Activated T-cell treated with anti-CD3 and anti-CD28 coated beads, Interleukin-2, amount 50 U/mL, for 24 hours (primary cell): ENCODE data around the gene BACH1.

Source experiments
- DNase-seq: peaks from one replicate; pipeline ENCODE4 v3.0.0-alpha.2; 2020
- H3K27ac Mint-ChIP-seq: 2 replicates; pipeline ENCODE4 v1.8.0; 2020; ENCODE audit warnings: mild to moderate bottlenecking, mixed read lengths
- H3K27me3 Mint-ChIP-seq: 2 replicates; pipeline ENCODE4 v1.8.0; 2020; ENCODE audit warnings: mixed read lengths
- H3K36me3 Mint-ChIP-seq: 2 replicates; pipeline ENCODE4 v1.8.0; 2020; ENCODE audit warnings: low read depth, mixed read lengths
- H3K4me1 Mint-ChIP-seq: 2 replicates; pipeline ENCODE4 v1.8.0; 2020; ENCODE audit warnings: low read depth, mixed read lengths
- H3K4me3 Mint-ChIP-seq: 2 replicates; pipeline ENCODE4 v1.8.0; 2020; ENCODE audit warnings: mild to moderate bottlenecking, moderate library complexity, mixed read lengths
- H3K9me3 Mint-ChIP-seq: 2 replicates; pipeline ENCODE4 v1.8.0; 2020; ENCODE audit warnings: mixed read lengths

The BACH1 gene

DNA sequence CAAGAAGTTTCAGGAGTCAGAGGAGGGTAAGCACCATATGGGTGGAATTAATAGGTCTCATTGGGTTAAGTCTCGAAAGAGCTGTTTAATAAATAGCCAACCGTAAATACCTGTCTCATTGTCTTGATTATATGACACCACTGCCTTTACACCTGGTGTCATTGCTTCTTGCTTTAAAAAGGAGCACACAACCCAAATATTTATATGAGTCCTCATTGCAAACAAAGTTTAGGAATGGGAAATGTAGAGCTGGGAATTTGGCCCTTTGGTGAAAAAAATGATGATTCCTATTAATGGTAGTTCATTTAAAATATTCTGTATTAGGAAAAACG is 2.1 kb downstream of the BACH1 start:
- peaks cover 22% of the 10 kb centered on the region for H3K36me3 Mint-ChIP-seq
- H3K9me3 Mint-ChIP-seq = peaks cover 10% of the 10 kb centered on the region

DNA sequence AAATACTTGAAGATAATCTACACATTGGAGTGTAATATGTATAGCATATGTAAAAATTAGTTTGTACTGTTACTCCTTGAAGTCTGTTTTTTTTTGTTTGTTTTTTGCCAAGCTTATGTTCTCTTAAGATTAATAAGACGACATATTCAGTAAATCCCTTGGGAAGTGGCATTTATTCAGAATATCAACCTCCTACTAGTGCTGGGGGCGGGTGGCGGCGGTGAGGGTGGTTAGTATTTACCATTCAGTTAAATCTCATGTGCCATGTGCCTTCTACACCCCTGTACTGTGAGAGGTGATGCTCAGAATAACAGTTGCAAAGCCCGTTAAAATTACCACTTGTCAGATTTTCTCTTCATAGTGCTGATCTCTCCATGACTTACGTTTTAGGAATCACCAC is 3.0 kb downstream of the BACH1 start:
- H3K27ac Mint-ChIP-seq = peak overlapping the region; percentile 33
- peaks cover 81% of the 10 kb centered on the region for H3K4me1 Mint-ChIP-seq
- H3K27me3 Mint-ChIP-seq = peaks cover 6% of the 10 kb centered on the region
- peaks cover 30% of the 10 kb centered on the region for H3K36me3 Mint-ChIP-seq
- peaks cover 8% of the 10 kb centered on the region for H3K9me3 Mint-ChIP-seq
- peak overlapping the region; percentile 45 for H3K4me3 Mint-ChIP-seq
- DNase-seq = no peak

More for the DNA sequence above, 2.1 kb downstream of the BACH1 start:
- peaks cover 77% of the 10 kb centered on the region for H3K4me1 Mint-ChIP-seq
- H3K27me3 Mint-ChIP-seq = peaks cover 6% of the 10 kb centered on the region
- peak overlapping the region; percentile 84 for H3K4me3 Mint-ChIP-seq
- H3K27ac Mint-ChIP-seq = peak overlapping the region; percentile 95
- DNase-seq = no peak

DNA sequence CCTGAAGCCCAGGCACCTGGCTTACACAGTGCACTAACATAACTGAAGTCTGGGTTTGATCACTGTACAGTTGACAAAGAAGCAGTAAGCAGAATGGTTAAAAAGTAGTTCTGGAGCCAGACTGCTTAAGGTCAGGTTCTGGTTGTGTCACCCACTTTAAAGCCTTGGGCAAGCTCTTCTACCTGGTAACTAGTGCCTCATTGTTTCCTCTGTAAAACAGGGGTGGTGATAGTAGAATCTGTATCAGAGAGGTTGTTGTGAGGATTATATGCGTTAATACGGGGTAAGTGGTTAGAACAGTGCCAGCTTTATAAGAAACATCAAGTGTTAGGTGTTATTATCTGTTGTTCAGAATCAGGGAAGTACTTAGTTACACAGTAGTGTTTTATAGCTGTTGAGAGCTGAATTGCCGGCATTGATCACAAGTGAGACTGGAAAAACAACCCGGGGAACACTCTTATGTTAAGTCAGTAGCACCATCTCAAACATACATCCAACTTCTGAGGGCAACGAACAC is 3.7 kb downstream of the BACH1 start:
- no peak for DNase-seq
- peaks cover 5% of the 10 kb centered on the region for H3K27me3 Mint-ChIP-seq
- H3K4me1 Mint-ChIP-seq = peaks cover 83% of the 10 kb centered on the region
- peaks cover 2% of the 10 kb centered on the region for H3K9me3 Mint-ChIP-seq
- H3K27ac Mint-ChIP-seq = no peak overlapping the region
- peak overlapping the region; percentile 0 for H3K4me3 Mint-ChIP-seq
- H3K36me3 Mint-ChIP-seq = peaks cover 29% of the 10 kb centered on the region

DNA sequence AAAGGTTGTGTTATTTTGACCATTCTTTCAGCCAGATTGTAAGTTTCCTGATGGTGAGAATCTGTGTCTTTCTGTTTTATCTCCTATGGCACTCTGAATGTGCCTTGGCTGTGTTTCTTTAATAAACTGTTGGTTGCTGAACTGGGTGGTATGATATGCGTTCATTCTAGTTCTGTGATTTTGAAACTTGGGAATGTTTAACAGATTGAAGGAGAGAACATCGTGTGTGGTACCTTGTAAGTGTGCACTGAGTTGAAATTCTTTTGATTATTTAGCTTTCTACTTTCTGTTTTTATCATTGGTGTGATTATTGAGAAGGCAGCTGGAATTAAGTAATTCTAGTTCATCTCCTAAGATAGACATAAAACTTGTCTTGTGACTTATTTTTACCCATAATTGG is 4.6 kb downstream of the BACH1 start:
- H3K27ac Mint-ChIP-seq = peak overlapping the region; percentile 38
- no peak overlapping the region for H3K4me3 Mint-ChIP-seq
- DNase-seq = no peak
- peaks cover 29% of the 10 kb centered on the region for H3K36me3 Mint-ChIP-seq
- no peaks in the 10 kb centered on the region for H3K9me3 Mint-ChIP-seq
- peaks cover 83% of the 10 kb centered on the region for H3K4me1 Mint-ChIP-seq
- H3K27me3 Mint-ChIP-seq = no peaks in the 10 kb centered on the region

DNA sequence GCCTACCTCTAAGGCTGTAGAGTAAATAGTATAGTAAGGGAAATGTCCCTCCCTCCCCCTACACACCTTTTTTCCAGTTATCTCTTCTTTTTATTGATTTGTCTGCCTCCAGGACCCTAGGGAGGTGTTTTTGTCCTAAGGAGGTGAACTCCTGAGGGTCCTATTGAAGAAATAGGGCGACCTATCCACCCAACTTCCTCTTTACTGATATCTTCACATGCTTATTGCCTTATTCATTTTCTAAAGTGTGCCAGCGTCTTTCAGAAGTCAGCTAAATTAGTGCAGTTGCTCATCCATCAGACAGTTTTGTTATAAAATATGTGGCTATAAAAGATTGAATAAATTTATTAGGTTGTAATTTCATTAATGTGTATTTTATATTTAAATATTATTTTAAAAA is 5.9 kb downstream of the BACH1 start:
- Mint-ChIP-seq H3K9me3 (no peaks in the 10 kb centered on the region), H3K4me3 (no peak overlapping the region), H3K4me1 (peaks cover 89% of the 10 kb centered on the region)

DNA sequence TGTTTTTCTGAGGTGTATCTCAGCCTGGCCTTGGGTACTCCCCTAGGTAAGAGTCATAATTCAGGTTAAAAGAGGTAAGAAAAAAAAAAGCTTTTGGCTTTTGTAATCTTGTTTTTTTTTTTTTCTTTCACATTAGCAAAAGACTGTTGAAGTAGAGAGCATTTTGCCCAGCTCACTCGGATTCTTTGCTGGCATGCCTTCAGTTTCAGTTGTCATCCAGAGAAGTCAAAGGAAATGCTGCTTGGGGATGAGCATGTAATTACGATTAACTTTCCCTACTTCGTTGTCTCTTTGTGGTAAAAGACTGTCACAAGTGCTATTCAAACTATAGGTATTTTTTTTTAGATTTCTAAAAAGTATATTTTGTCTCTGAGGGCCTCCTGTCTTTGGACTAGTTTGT is 6.3 kb downstream of the BACH1 start:
- Mint-ChIP-seq H3K9me3 (no peaks in the 10 kb centered on the region), H3K4me1 (peaks cover 84% of the 10 kb centered on the region), H3K36me3 (peaks cover 26% of the 10 kb centered on the region), H3K27ac (no peak overlapping the region), H3K4me3 (no peak overlapping the region), H3K27me3 (no peaks in the 10 kb centered on the region)
- no peak for DNase-seq

More for the DNA sequence above, 5.9 kb downstream of the BACH1 start:
- no peak overlapping the region for H3K27ac Mint-ChIP-seq
- DNase-seq = no peak
- peaks cover 30% of the 10 kb centered on the region for H3K36me3 Mint-ChIP-seq
- H3K27me3 Mint-ChIP-seq = no peaks in the 10 kb centered on the region

DNA sequence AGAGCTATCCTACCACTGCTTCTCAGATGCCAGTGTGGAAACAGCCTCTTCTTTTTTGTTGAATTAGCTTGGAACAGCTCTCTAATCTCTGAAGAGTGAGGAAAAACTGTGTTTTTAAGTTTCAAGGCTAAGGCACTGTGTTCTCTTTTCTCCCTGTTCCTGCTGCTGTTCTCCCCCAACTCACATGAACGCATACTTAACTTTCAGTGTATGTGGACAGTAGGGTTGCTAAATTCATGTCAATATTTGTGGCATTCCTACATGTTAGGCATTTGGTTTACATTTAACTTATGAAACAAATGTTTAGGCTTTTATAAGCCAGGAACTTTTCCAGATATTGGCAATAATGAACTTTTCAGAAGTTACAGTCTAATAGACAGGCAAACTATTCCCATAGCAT is 6.8 kb downstream of the BACH1 start:
- Mint-ChIP-seq H3K9me3 (no peaks in the 10 kb centered on the region), H3K4me3 (no peak overlapping the region), H3K27me3 (no peaks in the 10 kb centered on the region), H3K36me3 (peaks cover 26% of the 10 kb centered on the region), H3K27ac (peak overlapping the region; percentile 57), H3K4me1 (peaks cover 83% of the 10 kb centered on the region)
- DNase-seq = no peak

DNA sequence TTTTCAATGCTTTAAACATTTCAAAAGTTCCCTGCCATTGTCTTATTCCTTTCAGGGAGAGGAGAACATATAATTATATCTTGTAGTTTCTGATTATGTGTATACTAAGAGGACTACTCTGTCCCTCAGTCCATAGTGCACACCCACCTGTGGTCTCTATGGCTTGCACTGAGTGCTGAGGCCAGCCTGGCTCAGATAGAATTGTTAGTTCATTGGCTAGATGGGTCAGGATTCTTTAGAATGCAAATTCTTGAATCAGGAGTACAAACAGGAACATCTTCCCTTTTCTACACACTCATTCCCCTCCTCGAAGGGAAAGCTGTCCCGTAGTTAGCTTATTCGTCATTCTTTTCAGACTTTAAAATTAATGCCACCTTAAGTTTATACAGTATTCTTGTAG is 8.2 kb downstream of the BACH1 start:
- peaks cover 37% of the 10 kb centered on the region for H3K36me3 Mint-ChIP-seq
- no peaks in the 10 kb centered on the region for H3K9me3 Mint-ChIP-seq
- DNase-seq = no peak
- H3K4me3 Mint-ChIP-seq = no peak overlapping the region
- peaks cover 77% of the 10 kb centered on the region for H3K4me1 Mint-ChIP-seq
- no peaks in the 10 kb centered on the region for H3K27me3 Mint-ChIP-seq
- H3K27ac Mint-ChIP-seq = no peak overlapping the region

DNA sequence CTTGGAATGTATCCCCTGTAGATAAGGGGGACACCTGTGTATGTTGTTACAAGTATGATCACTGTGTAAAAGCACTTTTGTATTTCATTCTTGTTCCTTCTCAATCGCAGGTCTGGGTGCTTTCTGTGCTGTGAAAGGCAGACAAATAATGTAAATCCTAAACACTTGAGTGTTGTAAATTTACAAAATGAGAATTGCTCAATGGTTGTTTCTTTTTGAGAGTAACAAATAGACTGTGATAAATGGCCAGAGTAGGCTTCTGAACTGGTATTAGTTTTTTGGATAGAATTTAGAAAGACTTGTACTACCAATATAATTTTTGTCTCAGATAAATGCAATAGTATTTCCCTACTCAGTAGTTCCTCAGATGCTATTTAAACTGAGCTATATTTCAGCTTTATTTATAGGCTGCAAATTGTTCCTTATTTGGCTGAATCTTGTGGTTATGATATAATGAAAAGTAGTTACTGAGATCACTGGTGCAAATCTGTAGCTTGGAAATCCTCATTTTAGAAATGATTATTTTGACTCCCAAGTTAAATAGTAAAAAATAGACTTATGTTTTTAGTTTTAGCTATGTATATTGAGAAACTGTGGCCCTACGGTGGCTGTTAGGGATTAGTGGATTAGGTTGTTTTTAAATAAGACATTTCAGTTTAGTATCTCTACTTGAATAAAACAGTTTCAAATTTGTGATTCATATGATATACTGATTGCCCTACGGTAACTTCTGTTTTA is 9.2 kb downstream of the BACH1 start:
- no peak for DNase-seq
- H3K36me3 Mint-ChIP-seq = peaks cover 43% of the 10 kb centered on the region
- H3K4me3 Mint-ChIP-seq = no peak overlapping the region
- H3K27ac Mint-ChIP-seq = peak overlapping the region; percentile 31
- H3K9me3 Mint-ChIP-seq = no peaks in the 10 kb centered on the region
- no peaks in the 10 kb centered on the region for H3K27me3 Mint-ChIP-seq
- peaks cover 76% of the 10 kb centered on the region for H3K4me1 Mint-ChIP-seq

DNA sequence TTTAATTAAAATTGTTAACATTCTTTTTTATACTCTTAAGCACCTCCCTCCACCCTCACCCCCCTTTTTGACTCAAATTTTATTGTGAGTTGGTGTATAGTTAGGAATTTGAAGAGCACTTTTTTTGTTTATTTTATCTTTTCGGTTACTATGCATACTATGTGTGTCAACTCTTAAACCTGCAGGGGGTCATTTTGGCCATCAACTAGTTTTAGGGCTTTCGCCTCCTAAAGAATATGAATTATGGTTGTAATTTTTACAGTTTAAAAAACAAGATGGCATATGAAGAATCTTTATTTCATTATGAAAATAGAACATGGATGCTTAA is 9.7 kb downstream of the BACH1 start:
- H3K9me3 Mint-ChIP-seq = no peaks in the 10 kb centered on the region
- H3K4me3 Mint-ChIP-seq = no peak overlapping the region
- peaks cover 44% of the 10 kb centered on the region for H3K36me3 Mint-ChIP-seq
- H3K27ac Mint-ChIP-seq = peak overlapping the region; percentile 28
- no peaks in the 10 kb centered on the region for H3K27me3 Mint-ChIP-seq
- peaks cover 76% of the 10 kb centered on the region for H3K4me1 Mint-ChIP-seq
- DNase-seq = no peak

DNA sequence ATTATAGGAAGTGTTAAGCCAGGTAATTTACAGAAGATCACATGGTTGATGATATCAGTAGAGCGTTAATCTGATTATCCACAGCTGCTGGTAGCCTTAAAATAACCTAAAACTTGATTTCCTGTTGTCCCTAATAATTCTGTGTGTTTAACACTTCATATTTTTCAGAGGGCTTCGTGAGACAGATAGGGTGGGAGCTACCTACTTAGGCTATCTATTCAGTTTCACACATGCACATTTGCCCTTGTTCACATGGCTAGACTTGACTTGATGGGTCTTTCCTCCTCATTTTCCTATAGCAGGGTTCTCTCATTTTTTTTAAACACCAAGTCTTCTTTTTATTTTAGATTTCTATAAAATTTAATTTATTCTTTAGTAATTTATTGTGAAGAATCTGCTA is 11.0 kb downstream of the BACH1 start:
- H3K4me1 Mint-ChIP-seq = peaks cover 77% of the 10 kb centered on the region
- H3K36me3 Mint-ChIP-seq = peaks cover 41% of the 10 kb centered on the region
- no peak for DNase-seq
- no peaks in the 10 kb centered on the region for H3K27me3 Mint-ChIP-seq
- no peak overlapping the region for H3K4me3 Mint-ChIP-seq
- H3K9me3 Mint-ChIP-seq = no peaks in the 10 kb centered on the region
- H3K27ac Mint-ChIP-seq = no peak overlapping the region

DNA sequence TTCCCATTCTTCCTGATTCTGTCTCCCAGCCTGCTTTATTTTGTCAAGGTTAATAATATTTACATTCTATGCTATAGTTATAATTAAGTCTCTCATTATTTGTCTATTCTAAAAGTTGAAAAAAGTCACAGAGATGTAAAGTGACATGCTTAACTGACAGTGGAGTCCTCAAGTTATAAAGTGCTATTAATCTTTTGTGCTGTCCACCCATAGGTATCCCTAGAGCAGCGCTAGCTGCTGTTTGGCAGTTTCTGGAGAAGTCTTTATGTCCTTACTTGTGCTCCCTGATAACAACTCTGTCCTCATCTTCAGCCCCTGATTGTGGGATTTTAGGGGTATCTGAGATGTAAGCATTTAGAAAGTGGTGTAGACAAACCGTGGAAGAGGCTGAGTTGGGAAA is 13.1 kb downstream of the BACH1 start:
- H3K27ac Mint-ChIP-seq = no peak overlapping the region
- DNase-seq = no peak
- H3K4me3 Mint-ChIP-seq = no peak overlapping the region
- H3K4me1 Mint-ChIP-seq = peaks cover 72% of the 10 kb centered on the region
- no peaks in the 10 kb centered on the region for H3K9me3 Mint-ChIP-seq
- H3K36me3 Mint-ChIP-seq = peaks cover 30% of the 10 kb centered on the region
- H3K27me3 Mint-ChIP-seq = no peaks in the 10 kb centered on the region

DNA sequence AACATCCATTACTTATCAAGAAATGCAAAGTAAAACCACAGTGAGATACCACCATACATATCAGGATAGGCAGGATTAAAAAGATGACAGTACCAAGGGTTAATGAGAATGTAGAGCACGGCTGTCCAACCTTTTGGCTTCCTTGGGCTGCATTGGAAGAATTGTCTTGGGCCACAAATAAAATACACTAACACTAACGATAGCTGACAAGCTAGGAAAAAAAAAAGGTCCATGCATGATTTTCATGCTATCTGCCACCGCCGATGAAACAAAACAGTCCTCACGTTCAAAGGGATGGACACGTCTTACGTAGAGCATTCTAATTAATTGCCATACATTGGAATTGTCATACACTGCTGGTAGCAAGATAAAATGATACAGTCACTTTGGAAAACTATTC is 14.3 kb downstream of the BACH1 start:
- H3K27me3 Mint-ChIP-seq = no peaks in the 10 kb centered on the region
- H3K9me3 Mint-ChIP-seq = no peaks in the 10 kb centered on the region
- DNase-seq = no peak
- peaks cover 29% of the 10 kb centered on the region for H3K36me3 Mint-ChIP-seq
- H3K4me3 Mint-ChIP-seq = no peak overlapping the region
- H3K27ac Mint-ChIP-seq = no peak overlapping the region
- peaks cover 71% of the 10 kb centered on the region for H3K4me1 Mint-ChIP-seq

DNA sequence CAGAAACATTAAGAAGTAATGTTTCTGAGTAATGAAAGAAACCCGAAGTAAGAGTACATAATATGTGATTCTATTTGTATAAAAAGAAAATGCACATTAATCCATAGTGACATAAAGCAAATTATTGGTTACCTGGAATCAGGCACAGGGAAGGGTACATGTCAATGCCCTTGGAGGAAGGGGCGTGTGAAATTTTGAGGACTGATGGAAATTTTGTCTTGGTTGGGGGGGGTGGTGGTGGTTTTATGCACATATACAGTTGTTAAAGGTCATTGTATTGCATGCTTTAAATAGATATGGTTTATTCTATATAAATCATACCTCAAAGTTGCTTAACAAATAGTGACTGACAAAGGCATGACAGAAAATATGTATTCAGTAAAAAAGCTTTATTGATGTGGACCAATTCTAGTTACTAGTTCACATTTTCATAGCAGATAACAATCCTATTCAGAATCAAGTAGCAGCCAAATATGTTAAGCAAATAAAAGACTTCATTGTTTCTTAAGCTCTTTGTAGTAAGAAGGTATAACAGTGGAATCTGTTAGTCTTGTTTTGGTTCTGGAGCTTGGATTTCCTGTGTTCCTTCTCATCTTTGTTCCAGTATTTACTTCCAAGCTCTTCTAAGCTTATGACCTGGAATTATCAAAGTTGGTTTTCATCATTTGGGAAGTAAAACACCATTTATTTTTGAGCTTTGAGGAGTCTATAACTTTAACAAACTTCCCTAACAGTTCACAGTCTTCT is 15.1 kb downstream of the BACH1 start:
- no peak for DNase-seq
- Mint-ChIP-seq H3K4me1 (peaks cover 72% of the 10 kb centered on the region), H3K36me3 (peaks cover 35% of the 10 kb centered on the region), H3K27ac (no peak overlapping the region), H3K9me3 (no peaks in the 10 kb centered on the region), H3K4me3 (no peak overlapping the region), H3K27me3 (no peaks in the 10 kb centered on the region)

DNA sequence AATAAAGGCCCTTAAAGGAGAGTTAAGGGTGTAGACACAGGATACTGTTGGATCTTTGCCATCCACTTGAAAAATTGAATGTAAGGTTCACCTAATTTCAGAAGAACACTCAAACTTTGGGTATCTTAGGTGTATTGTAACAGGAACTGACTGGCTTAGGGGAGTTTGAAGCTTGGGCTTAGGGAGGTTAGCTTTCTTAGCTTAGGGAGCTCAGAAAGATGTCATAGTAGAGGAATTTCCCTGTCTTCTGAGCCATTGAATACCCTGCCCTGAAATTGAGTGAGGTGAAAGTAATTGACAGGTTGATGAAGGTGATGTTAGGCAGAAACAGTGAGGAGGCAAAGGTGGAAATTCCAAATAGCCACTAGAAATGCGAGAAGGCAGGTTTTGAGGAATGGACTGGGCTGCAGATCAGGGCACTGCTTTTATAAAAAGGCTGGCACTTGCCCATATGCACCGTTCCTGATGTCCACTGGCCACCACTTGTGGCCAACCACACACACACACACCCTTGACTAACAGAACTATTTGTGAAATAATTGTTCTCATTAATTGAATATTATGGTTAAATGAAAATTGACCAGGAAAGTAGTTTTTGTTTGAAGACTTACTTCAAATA is 16.5 kb downstream of the BACH1 start:
- peaks cover 40% of the 10 kb centered on the region for H3K36me3 Mint-ChIP-seq
- H3K27ac Mint-ChIP-seq = peak overlapping the region; percentile 22
- no peaks in the 10 kb centered on the region for H3K9me3 Mint-ChIP-seq
- H3K4me1 Mint-ChIP-seq = peaks cover 74% of the 10 kb centered on the region
- no peak for DNase-seq
- no peaks in the 10 kb centered on the region for H3K27me3 Mint-ChIP-seq
- H3K4me3 Mint-ChIP-seq = no peak overlapping the region
